ENCODE measurements around the gene CHD3. TPM values are rescaled to one million over a fixed set of nuclear protein-coding genes. Genes with fewer than 3 reads are reported as not detected.

The CHD3 gene
- total and polyA plus RNA-seq, 2 of the 13 experiments (the other 11 are each of a cell fraction or from before 2014, with no cell fraction given): 2.7 to 3.7 TPM

- TF ChIP-seq ZNF484 (CRISPR knock-in tag; IDR thresholded peaks at IDR 0.05; ENCODE audit: borderline replicate concordance, low read depth) (no peak), ZNF121 (CRISPR knock-in tag; IDR thresholded peaks at IDR 0.05) (no peak), ZNF256 (CRISPR knock-in tag; conservative IDR thresholded peaks at IDR 0.05) (0 out of 2 replicates have a peak, but pooled peaks have one; percentile 78), THRA (CRISPR knock-in tag; IDR thresholded peaks at IDR 0.05; ENCODE audit: borderline replicate concordance) (no peak), TCF7 (IDR thresholded peaks at IDR 0.05; ENCODE audit: low read depth) (no peak), JARID2 (CRISPR knock-in tag; IDR thresholded peaks at IDR 0.05; ENCODE audit: insufficient replicate concordance) (no peak), SIN3A (IDR thresholded peaks at IDR 0.05; ENCODE audit: borderline replicate concordance, low read depth, low read length) (no peak), PREB (CRISPR knock-in tag; IDR thresholded peaks at IDR 0.05) (0 out of 2 replicates have a peak, but pooled peaks have one; percentile 33), CSRNP1 (CRISPR knock-in tag; IDR thresholded peaks at IDR 0.05) (no peak), DNMT1 (CRISPR knock-in tag; IDR thresholded peaks at IDR 0.05) (0 out of 2 replicates have a peak, but pooled peaks have one; percentile 23), ARHGAP35 (CRISPR knock-in tag; IDR thresholded peaks at IDR 0.05; ENCODE audit: borderline replicate concordance) (peak; percentile 84; the same call in 1 of the 2 replicates), TEAD3 (CRISPR knock-in tag; optimal IDR thresholded peaks at IDR 0.05; ENCODE audit: borderline replicate concordance) (no peak), NFYC (CRISPR knock-in tag; IDR thresholded peaks at IDR 0.05) (peak; percentile 48), NFE2L2 (IDR thresholded peaks at IDR 0.05; ENCODE audit: low read length) (no peak), ZBTB21 (CRISPR knock-in tag; IDR thresholded peaks at IDR 0.05) (no peak), RARA (CRISPR knock-in tag; IDR thresholded peaks at IDR 0.05) (no peak; the same call in 1 of the 2 replicates), KDM2A (CRISPR knock-in tag; IDR thresholded peaks at IDR 0.05; ENCODE audit: borderline replicate concordance, low read depth) (peak; percentile 72), HINFP (CRISPR knock-in tag; IDR thresholded peaks at IDR 0.05; ENCODE audit: low read depth) (0 out of 2 replicates have a peak, but pooled peaks have one; percentile 46), ZNF263 (CRISPR knock-in tag; IDR thresholded peaks at IDR 0.05) (peak; percentile 64; the same call in 1 of the 2 replicates), RNF219 (CRISPR knock-in tag; IDR thresholded peaks at IDR 0.05) (no peak), FOXJ3 (CRISPR knock-in tag; IDR thresholded peaks at IDR 0.05; ENCODE audit: borderline replicate concordance) (no peak), ZNF460 (CRISPR knock-in tag; IDR thresholded peaks at IDR 0.05; ENCODE audit: borderline replicate concordance) (no peak)
These were observed 27.2 kb downstream of the CHD3 start, which contains the start of gene RNF227 (continued) for GRCh38 chr17:7915611-7916384.
